ENCODE data around the gene RGS3. TPM values are rescaled to one million over a fixed set of nuclear protein-coding genes. Genes with fewer than 3 reads are reported as not detected.

Gene RGS3
- total and polyA plus RNA-seq, 10 of the 15 experiments (the other 5 are each of a cell fraction or from before 2014, with no cell fraction given) = 2.9 to 138 (median 28.8) TPM

DNA sequence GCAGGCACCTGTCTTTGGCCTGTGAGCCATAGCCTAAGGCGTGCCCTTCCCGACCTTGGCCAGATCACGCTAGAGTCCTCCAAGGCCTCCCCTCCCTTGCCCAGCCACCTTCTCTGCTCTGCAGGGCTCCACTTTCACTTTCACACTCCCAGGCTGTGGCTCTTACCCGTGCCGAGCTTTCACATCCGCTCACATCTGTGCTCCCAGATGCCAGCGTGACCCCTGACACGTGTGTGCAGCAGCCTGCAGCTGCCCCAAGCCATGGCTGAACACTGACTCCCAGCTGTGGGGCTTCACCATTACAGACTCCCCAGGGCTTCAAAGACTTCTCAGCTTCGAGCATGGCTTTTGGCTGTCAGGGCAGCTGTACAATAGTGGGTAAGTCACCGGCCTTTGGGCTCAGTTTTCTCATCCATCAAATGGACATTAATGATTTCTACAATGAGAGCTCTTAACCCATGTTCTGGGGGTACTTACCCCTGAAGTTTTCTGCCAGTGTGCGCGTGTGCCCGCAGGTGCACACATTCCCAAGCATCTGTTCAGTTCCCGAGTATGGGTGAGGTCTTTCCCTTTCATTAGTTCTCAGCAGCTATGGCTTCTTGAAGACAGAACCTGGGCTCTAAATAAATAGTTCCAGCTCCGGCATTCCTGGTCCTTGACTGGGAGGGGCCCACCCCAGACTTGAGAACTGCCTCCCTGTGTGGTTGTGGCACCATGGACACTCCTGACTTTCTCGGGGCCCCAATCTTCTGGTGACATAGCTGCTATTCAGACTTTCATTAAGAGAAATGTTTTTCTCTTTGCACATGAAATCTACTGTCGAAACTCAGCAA, 118.6 kb downstream of the RGS3 start (continued):
- TF ChIP-seq SUPT20H (IDR thresholded peaks at IDR 0.05; ENCODE audit: borderline replicate concordance, control insufficient read depth, low read depth, low read length) (no peak), CHD1 (IDR thresholded peaks at IDR 0.05; ENCODE audit: low read depth, low read length) (no peak), MYB (IDR thresholded peaks at IDR 0.05; ENCODE audit: borderline replicate concordance, low read depth, low read length) (0 out of 2 replicates have a peak, but pooled peaks have one; percentile 20), PML (IDR thresholded peaks at IDR 0.05; ENCODE audit: low read length) (no peak), KAT2A (conservative IDR thresholded peaks at IDR 0.05; ENCODE audit: control insufficient read depth, low read depth, low read length) (no peak), NR2F1 (conservative IDR thresholded peaks at IDR 0.05) (peak; percentile 99), SREBF2 (IDR thresholded peaks at IDR 0.05; ENCODE audit: low read length) (no peak), RAD51 (IDR thresholded peaks at IDR 0.05) (peak; percentile 86)
- TF ChIP-seq, protein P1, sequence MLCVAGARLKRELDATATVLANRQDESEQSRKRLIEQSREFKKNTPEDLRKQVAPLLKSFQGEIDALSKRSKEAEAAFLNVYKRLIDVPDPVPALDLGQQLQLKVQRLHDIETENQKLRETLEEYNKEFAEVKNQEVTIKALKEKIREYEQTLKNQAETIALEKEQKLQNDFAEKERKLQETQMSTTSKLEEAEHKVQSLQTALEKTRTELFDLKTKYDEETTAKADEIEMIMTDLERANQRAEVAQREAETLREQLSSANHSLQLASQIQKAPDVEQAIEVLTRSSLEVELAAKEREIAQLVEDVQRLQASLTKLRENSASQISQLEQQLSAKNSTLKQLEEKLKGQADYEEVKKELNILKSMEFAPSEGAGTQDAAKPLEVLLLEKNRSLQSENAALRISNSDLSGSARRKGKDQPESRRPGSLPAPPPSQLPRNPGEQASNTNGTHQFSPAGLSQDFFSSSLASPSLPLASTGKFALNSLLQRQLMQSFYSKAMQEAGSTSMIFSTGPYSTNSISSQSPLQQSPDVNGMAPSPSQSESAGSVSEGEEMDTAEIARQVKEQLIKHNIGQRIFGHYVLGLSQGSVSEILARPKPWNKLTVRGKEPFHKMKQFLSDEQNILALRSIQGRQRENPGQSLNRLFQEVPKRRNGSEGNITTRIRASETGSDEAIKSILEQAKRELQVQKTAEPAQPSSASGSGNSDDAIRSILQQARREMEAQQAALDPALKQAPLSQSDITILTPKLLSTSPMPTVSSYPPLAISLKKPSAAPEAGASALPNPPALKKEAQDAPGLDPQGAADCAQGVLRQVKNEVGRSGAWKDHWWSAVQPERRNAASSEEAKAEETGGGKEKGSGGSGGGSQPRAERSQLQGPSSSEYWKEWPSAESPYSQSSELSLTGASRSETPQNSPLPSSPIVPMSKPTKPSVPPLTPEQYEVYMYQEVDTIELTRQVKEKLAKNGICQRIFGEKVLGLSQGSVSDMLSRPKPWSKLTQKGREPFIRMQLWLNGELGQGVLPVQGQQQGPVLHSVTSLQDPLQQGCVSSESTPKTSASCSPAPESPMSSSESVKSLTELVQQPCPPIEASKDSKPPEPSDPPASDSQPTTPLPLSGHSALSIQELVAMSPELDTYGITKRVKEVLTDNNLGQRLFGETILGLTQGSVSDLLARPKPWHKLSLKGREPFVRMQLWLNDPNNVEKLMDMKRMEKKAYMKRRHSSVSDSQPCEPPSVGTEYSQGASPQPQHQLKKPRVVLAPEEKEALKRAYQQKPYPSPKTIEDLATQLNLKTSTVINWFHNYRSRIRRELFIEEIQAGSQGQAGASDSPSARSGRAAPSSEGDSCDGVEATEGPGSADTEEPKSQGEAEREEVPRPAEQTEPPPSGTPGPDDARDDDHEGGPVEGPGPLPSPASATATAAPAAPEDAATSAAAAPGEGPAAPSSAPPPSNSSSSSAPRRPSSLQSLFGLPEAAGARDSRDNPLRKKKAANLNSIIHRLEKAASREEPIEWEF (IDR thresholded peaks at IDR 0.05; ENCODE audit: insufficient replicate concordance, low read depth, low read length) = no peak
- TF ChIP-seq, protein P2, sequence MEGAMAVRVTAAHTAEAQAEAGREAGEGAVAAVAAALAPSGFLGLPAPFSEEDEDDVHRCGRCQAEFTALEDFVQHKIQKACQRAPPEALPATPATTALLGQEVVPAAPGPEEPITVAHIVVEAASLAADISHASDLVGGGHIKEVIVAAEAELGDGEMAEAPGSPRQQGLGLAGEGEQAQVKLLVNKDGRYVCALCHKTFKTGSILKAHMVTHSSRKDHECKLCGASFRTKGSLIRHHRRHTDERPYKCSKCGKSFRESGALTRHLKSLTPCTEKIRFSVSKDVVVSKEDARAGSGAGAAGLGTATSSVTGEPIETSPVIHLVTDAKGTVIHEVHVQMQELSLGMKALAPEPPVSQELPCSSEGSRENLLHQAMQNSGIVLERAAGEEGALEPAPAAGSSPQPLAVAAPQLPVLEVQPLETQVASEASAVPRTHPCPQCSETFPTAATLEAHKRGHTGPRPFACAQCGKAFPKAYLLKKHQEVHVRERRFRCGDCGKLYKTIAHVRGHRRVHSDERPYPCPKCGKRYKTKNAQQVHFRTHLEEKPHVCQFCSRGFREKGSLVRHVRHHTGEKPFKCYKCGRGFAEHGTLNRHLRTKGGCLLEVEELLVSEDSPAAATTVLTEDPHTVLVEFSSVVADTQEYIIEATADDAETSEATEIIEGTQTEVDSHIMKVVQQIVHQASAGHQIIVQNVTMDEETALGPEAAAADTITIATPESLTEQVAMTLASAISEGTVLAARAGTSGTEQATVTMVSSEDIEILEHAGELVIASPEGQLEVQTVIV (IDR thresholded peaks at IDR 0.05; ENCODE audit: borderline replicate concordance, partially characterized antibody) = no peak
- TF ChIP-seq, protein P3, sequence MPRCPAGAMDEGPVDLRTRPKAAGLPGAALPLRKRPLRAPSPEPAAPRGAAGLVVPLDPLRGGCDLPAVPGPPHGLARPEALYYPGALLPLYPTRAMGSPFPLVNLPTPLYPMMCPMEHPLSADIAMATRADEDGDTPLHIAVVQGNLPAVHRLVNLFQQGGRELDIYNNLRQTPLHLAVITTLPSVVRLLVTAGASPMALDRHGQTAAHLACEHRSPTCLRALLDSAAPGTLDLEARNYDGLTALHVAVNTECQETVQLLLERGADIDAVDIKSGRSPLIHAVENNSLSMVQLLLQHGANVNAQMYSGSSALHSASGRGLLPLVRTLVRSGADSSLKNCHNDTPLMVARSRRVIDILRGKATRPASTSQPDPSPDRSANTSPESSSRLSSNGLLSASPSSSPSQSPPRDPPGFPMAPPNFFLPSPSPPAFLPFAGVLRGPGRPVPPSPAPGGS (IDR thresholded peaks at IDR 0.05; ENCODE audit: borderline replicate concordance, insufficient read depth, low read depth, low read length, poor library complexity, severe bottlenecking) = peak; percentile 64
- TF ChIP-seq, protein P4, sequence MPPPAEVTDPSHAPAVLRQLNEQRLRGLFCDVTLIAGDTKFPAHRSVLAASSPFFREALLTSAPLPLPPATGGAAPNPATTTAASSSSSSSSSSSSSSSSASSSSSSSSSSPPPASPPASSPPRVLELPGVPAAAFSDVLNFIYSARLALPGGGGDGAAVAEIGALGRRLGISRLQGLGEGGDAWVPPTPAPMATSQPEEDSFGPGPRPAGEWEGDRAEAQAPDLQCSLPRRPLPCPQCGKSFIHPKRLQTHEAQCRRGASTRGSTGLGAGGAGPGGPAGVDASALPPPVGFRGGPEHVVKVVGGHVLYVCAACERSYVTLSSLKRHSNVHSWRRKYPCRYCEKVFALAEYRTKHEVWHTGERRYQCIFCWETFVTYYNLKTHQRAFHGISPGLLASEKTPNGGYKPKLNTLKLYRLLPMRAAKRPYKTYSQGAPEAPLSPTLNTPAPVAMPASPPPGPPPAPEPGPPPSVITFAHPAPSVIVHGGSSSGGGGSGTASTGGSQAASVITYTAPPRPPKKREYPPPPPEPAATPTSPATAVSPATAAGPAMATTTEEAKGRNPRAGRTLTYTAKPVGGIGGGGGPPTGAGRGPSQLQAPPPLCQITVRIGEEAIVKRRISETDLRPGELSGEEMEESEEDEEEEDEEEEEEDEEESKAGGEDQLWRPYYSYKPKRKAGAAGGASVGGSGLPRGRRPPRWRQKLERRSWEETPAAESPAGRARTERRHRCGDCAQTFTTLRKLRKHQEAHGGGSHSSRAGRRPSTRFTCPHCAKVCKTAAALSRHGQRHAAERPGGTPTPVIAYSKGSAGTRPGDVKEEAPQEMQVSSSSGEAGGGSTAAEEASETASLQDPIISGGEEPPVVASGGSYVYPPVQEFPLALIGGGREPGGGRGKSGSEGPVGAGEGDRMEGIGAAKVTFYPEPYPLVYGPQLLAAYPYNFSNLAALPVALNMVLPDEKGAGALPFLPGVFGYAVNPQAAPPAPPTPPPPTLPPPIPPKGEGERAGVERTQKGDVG (CRISPR knock-in tag; IDR thresholded peaks at IDR 0.05) = no peak
- TF ChIP-seq, protein P5, sequence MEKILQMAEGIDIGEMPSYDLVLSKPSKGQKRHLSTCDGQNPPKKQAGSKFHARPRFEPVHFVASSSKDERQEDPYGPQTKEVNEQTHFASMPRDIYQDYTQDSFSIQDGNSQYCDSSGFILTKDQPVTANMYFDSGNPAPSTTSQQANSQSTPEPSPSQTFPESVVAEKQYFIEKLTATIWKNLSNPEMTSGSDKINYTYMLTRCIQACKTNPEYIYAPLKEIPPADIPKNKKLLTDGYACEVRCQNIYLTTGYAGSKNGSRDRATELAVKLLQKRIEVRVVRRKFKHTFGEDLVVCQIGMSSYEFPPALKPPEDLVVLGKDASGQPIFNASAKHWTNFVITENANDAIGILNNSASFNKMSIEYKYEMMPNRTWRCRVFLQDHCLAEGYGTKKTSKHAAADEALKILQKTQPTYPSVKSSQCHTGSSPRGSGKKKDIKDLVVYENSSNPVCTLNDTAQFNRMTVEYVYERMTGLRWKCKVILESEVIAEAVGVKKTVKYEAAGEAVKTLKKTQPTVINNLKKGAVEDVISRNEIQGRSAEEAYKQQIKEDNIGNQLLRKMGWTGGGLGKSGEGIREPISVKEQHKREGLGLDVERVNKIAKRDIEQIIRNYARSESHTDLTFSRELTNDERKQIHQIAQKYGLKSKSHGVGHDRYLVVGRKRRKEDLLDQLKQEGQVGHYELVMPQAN (conservative IDR thresholded peaks at IDR 0.05) = peak; percentile 55; the same call in 1 of the 2 replicates

Measured in GM12878 (cell line).